Activated B cell treated with CpG ODN at 0.5 μM for 24 hours (primary cell): ENCODE measurements around the gene PLA2G3. TPM values are rescaled to one million over a fixed set of nuclear protein-coding genes. Genes with fewer than 3 reads are reported as not detected.

Experiments
- ATAC-seq: fragments of 200-7000 bp; cut with Tn5 transposase; one replicate; pipeline ENCODE4 v1.10.0; 2021; ENCODE audit warnings: low read depth, mild to moderate bottlenecking, moderate library complexity
- CTCF ChIA-PET: fragments of 350-600 bp; sonication (Branson Sonifier 250); formaldehyde crosslinking; loops from one replicate; lab custom pipeline; 2021; ENCODE audit warnings: antibody characterized with exemption; lab: Charles Lee
- POLR2A ChIA-PET: fragments of 350-600 bp; sonication (Branson Sonifier 250); formaldehyde crosslinking; loops from one replicate; lab custom pipeline; 2021; ENCODE audit warnings: antibody characterized with exemption; lab: Charles Lee
- DNase-seq: peaks from one replicate; pipeline ENCODE4 v3.0.0; 2022
- H3K27ac Mint-ChIP-seq: one replicate; pipeline ENCODE4 v1.8.0; 2020; ENCODE audit warnings: mixed read lengths
- H3K27me3 Mint-ChIP-seq: one replicate; pipeline ENCODE4 v1.8.0; 2021; ENCODE audit warnings: mixed read lengths
- H3K36me3 Mint-ChIP-seq: one replicate; pipeline ENCODE4 v1.8.0; 2021; ENCODE audit warnings: low read depth, mixed read lengths
- H3K4me1 Mint-ChIP-seq: one replicate; pipeline ENCODE4 v1.8.0; 2021; ENCODE audit warnings: mixed read lengths
- H3K4me3 Mint-ChIP-seq: one replicate; pipeline ENCODE4 v1.8.0; 2020; ENCODE audit warnings: mild to moderate bottlenecking, mixed read lengths
- H3K9me3 Mint-ChIP-seq: one replicate; pipeline ENCODE4 v1.8.0; 2020; ENCODE audit warnings: mixed read lengths
- CTCF ChIP-seq: fragments of 200-600 bp; IDR thresholded peaks from one replicate; pipeline ENCODE4 v1.8.0; 2022; ENCODE audit warnings: antibody characterized with exemption, mild to moderate bottlenecking
- intact Hi-C: fragments of 100-400 bp; cut with micrococcal nuclease; formaldehyde crosslinking; loops from one replicate; pipeline ENCODE4 v1.15.1; 2024
- total RNA-seq: library from RNA; stranded (reverse); gene quantifications from 2 replicates; pipeline ENCODE4 v1.2.3, GENCODE V29; 2022

PLA2G3 gene
- total RNA-seq, 1 donor from 2014 or later, result not detected

- H3K4me3 Mint-ChIP-seq, result no peak overlapping the region
- intact Hi-C loops, result no loop called here
- ChIA-PET POLR2A (no interaction called here), CTCF (no interaction called here)
- no peak for ATAC-seq
- no peaks in the 10 kb centered on the region for H3K9me3 Mint-ChIP-seq
- H3K27me3 Mint-ChIP-seq, result peaks cover 2% of the 10 kb centered on the region
- H3K27ac Mint-ChIP-seq, result no peak overlapping the region
- H3K36me3 Mint-ChIP-seq, result peaks cover under 1% of the 10 kb centered on the region
- H3K4me1 Mint-ChIP-seq, result peaks cover 3% of the 10 kb centered on the region
- TF ChIP-seq CTCF, result no peak
- no peak for DNase-seq
These were observed 14.7 kb upstream of the PLA2G3 start for GRCh38 chr22:31154975-31155374.

DNA sequence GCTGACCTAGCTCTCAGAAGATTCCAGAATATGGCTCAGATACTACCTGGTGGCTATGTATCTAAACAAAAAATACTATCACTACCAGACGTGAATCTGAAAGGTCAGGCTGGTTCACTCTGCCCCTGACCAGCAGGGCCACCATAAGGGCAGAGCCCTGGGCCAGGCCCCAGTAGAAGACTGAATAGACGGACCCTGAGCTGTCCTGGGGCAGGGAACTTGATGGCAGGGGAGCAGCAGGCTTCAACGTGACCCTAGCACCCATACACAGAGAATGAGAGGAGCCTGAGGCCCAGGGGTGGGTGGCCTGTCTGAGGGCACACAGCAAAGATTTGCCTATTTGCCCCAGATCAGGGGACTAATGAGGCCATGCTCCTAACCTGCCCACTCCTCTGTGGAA is 13.0 kb upstream of the PLA2G3 start:
- ATAC-seq, result no peak
- CTCF ChIA-PET, result no interaction called here

DNA sequence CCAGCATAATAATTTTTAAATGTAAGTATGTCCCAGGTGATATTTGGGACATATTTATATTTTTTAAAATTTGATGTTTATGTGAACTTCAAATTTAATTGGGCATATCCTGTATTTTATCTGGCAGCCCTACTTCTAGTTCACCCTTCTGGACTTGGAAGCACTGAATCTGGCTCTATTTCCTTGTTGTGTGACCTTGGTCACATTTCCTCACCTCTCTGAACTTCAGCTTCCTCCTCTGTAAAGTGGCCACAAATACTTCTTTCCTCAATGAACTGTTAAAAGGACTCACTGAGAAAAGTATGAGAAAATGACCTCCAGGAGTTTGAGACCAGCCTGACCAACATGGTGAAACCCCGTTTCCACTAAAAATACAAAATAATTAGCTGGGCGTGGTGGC is 11.6 kb upstream of the PLA2G3 start:
- Mint-ChIP-seq H3K4me1 (peaks cover 1% of the 10 kb centered on the region), H3K9me3 (no peaks in the 10 kb centered on the region), H3K36me3 (no peaks in the 10 kb centered on the region), H3K27me3 (peaks cover 2% of the 10 kb centered on the region), H3K27ac (no peak overlapping the region), H3K4me3 (no peak overlapping the region)
- POLR2A ChIA-PET, result no interaction called here
- CTCF ChIA-PET, result no interaction called here
- intact Hi-C loops, result no loop called here
- DNase-seq, result no peak
- no peak for TF ChIP-seq CTCF
- ATAC-seq, result no peak

More for the DNA sequence above, 13.0 kb upstream of the PLA2G3 start:
- H3K27ac Mint-ChIP-seq, result no peak overlapping the region
- intact Hi-C loops, result no loop called here
- H3K4me1 Mint-ChIP-seq, result peaks cover 1% of the 10 kb centered on the region
- POLR2A ChIA-PET, result no interaction called here
- no peaks in the 10 kb centered on the region for H3K9me3 Mint-ChIP-seq
- no peaks in the 10 kb centered on the region for H3K36me3 Mint-ChIP-seq
- peaks cover 2% of the 10 kb centered on the region for H3K27me3 Mint-ChIP-seq
- DNase-seq, result no peak
- no peak for TF ChIP-seq CTCF
- no peak overlapping the region for H3K4me3 Mint-ChIP-seq

- no peak for DNase-seq
- H3K4me3 Mint-ChIP-seq, result no peak overlapping the region
- ATAC-seq, result no peak
- POLR2A ChIA-PET, result interaction anchor here (0.7 kb wide), 1 partner anchor 122 kb away, joined by 3 read pairs; no protein-coding TSS in a partner anchor
- peaks cover 1% of the 10 kb centered on the region for H3K4me1 Mint-ChIP-seq
- peaks cover 2% of the 10 kb centered on the region for H3K27me3 Mint-ChIP-seq
- peaks cover 2% of the 10 kb centered on the region for H3K9me3 Mint-ChIP-seq
- H3K36me3 Mint-ChIP-seq, result no peaks in the 10 kb centered on the region
- no peak overlapping the region for H3K27ac Mint-ChIP-seq
- CTCF ChIA-PET, result no interaction called here
- intact Hi-C loops, result no loop called here
- no peak for TF ChIP-seq CTCF
These were observed 10.3 kb upstream of the PLA2G3 start for GRCh38 chr22:31150615-31151014.

DNA sequence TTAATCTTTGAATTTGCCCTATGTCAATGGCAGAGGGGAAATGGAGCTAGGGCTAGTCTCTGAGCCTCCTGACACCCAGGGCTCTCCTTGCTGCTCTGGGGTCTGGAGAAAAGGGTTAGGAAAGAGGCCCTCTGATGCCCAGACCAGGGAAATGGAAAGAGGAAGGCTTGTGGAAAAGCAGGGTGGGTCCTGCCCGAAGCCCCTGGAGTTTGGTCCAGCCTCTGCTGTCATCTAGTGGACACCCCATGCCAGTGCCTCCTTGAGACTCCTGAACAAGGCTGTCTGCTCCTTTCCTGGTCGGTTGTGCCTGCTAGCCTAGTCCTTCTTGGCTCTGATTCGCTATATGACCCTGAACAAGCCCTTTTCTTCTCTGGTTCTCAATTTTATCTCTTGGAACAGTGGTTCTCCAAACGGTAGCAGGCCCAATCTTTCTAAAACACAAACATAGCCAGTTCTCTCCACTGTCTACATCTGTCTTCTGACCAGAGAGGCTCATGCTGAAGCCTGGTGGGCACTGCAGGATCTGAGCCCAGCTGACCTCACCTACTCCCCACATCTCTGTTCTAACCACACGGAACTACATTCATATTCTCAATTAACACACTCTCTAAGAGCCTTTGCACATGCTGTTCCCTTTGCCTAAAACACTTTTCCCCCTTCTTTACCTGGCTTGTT is 8.8 kb upstream of the PLA2G3 start:
- POLR2A ChIA-PET, result no interaction called here
- DNase-seq (no peak), ATAC-seq (peak; percentile 77)
- intact Hi-C loops, result loop anchor here (1.0 to 5.0 kb wide), 6 partner anchors 42 to 515 kb away; partner anchors contain the start of gene SELENOM
- CTCF ChIA-PET, result interaction anchor here (1.4 kb wide), 1 partner anchor 60 kb away, joined by 3 read pairs; no protein-coding TSS in a partner anchor
- Mint-ChIP-seq H3K36me3 (no peaks in the 10 kb centered on the region), H3K27ac (no peak overlapping the region), H3K27me3 (peaks cover 2% of the 10 kb centered on the region), H3K4me3 (no peak overlapping the region), H3K9me3 (peaks cover 4% of the 10 kb centered on the region), H3K4me1 (peaks cover 1% of the 10 kb centered on the region)
- TF ChIP-seq CTCF, result no peak
